Fibroblast of lung (primary cell): ENCODE measurements around the gene AP1AR. TPM values are rescaled to one million over a fixed set of nuclear protein-coding genes. Genes with fewer than 3 reads are reported as not detected.
A peak's percentile ranks its signal among the peaks of the same experiment; 100 is the strongest.

Source experiments
- DNase-seq, 2 donors: peaks; one replicate each; pipeline versions ENCODE4 v3.0.0 to v3.0.0-alpha.2; 2010; ENCODE audit warnings: low read depth in 2 of 2
- H2AFZ ChIP-seq: 2 replicates; pipeline ENCODE4 v1.5.1; 2012; ENCODE audit warnings: low read length, control low read depth, inconsistent platforms
- H3K27ac ChIP-seq: 2 replicates; pipeline ENCODE4 v1.5.1; 2011; ENCODE audit warnings: low read length, control low read depth; ENCODE audit not compliant: insufficient read depth
- H3K27me3 ChIP-seq: 2 replicates; pipeline ENCODE4 v1.5.1; 2011; ENCODE audit warnings: mild to moderate bottlenecking, low read length; ENCODE audit not compliant: control insufficient read depth, insufficient read depth
- H3K36me3 ChIP-seq: 2 replicates; pipeline ENCODE4 v1.5.1; 2011; ENCODE audit warnings: low read length; ENCODE audit not compliant: control insufficient read depth, insufficient read depth
- H3K4me1 ChIP-seq: 2 replicates; pipeline ENCODE4 v1.5.1; 2011; ENCODE audit warnings: low read length; ENCODE audit not compliant: control insufficient read depth, insufficient read depth; ENCODE audit errors: extremely low read depth
- H3K4me2 ChIP-seq: 2 replicates; pipeline ENCODE4 v1.5.1; 2011; ENCODE audit warnings: low read length, control low read depth; ENCODE audit not compliant: insufficient read depth; ENCODE audit errors: extremely low read depth
- H3K4me3 ChIP-seq, 4 experiments: fragments of 200-600 bp in 1 of 4; sonication (generic) in 1 of 4; replicated peaks in 1 of 4; 2 replicates each; pipeline ENCODE4 v1.5.1; 2011 to 2016; ENCODE audit warnings: low read length in 4 of 4, low read depth in 3 of 4, mild to moderate bottlenecking in 3 of 4, control low read depth in 2 of 4, inconsistent platforms in 1 of 4, mixed read lengths in 1 of 4; ENCODE audit not compliant: insufficient read depth in 1 of 4; ENCODE audit errors: control extremely low read depth in 1 of 4
- H3K79me2 ChIP-seq: 2 replicates; pipeline ENCODE4 v1.5.1; 2012; ENCODE audit warnings: mild to moderate bottlenecking, low read length, inconsistent platforms; ENCODE audit not compliant: control insufficient read depth, insufficient read depth
- H3K9ac ChIP-seq: 2 replicates; pipeline ENCODE4 v1.5.1; 2011; ENCODE audit warnings: mild to moderate bottlenecking, low read length, control low read depth; ENCODE audit not compliant: insufficient read depth
- H3K9me3 ChIP-seq: 2 replicates; pipeline ENCODE4 v1.5.1; 2012; ENCODE audit warnings: low read depth, low read length; ENCODE audit not compliant: control insufficient read depth, insufficient read depth
- H4K20me1 ChIP-seq: 2 replicates; pipeline ENCODE4 v1.5.1; 2011; ENCODE audit warnings: low read length; ENCODE audit not compliant: control insufficient read depth, insufficient read depth; ENCODE audit errors: extremely low read depth
- EZH2 ChIP-seq: IDR thresholded peaks from 2 replicates; pipeline ENCODE4 v1.5.1; 2012; ENCODE audit warnings: low read length, control low read depth, mild to moderate bottlenecking; ENCODE audit errors: missing control alignments
- polyA plus RNA-seq, 2 donors: library from polyadenylated mRNA; depleted of rRNA in 1 of 2; stranded (reverse) in 1 of 2; unstranded in 1 of 2; fragments of >200 nt; gene quantifications; 2 replicates each; pipeline ENCODE4 v1.2.1, GENCODE V29; 2011 to 2012; ENCODE audit warnings: missing spikeins in 1 of 2
- total RNA-seq: library from RNA; depleted of rRNA; stranded (reverse); fragments of >200 nt; gene quantifications from 2 replicates; pipeline ENCODE4 v1.2.1, GENCODE V29; 2014
- TF ChIP-seq, protein P1 (sequence below), 2 donors: IDR thresholded peaks in 1 of 2; conservative IDR thresholded peaks in 1 of 2; 1 replicate in 1 of 2; 2 replicates in 1 of 2; pipeline ENCODE4 v1.5.1; 2011 to 2012; ENCODE audit warnings: low read length in 2 of 2, control low read depth in 1 of 2, inconsistent platforms in 1 of 2, low read depth in 1 of 2, mild to moderate bottlenecking in 1 of 2

AP1AR gene
- total and polyA plus RNA-seq, 2 donors (not counting 1 experiment from before 2014, with no cell fraction given): 8.4 to 30.9 TPM

DNA sequence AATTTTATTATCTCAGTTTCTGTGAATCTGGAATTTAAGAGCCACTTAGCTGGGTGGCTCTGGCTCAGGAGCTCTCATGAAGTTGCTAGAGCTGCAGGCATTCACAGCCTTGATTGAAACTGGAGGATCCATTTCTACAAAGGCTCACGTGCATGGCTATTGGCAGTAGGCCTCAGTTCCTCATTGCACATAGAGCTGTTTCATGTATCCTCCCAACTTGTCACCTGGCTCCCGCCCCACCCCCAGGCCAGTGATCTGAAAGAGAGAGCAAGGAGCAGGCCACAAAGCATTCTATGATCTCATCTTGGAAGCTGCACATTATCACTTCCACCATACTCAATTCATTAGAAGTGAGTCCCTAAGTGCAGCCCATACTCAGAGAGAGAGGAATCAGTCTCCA lies 18.5 kb upstream of the AP1AR start:
- no peaks in the 10 kb centered on the region for H3K27me3 ChIP-seq
- H3K9me3 ChIP-seq: no peaks in the 10 kb centered on the region
- H3K79me2 ChIP-seq: no peaks in the 10 kb centered on the region
- TF ChIP-seq, protein P1, sequence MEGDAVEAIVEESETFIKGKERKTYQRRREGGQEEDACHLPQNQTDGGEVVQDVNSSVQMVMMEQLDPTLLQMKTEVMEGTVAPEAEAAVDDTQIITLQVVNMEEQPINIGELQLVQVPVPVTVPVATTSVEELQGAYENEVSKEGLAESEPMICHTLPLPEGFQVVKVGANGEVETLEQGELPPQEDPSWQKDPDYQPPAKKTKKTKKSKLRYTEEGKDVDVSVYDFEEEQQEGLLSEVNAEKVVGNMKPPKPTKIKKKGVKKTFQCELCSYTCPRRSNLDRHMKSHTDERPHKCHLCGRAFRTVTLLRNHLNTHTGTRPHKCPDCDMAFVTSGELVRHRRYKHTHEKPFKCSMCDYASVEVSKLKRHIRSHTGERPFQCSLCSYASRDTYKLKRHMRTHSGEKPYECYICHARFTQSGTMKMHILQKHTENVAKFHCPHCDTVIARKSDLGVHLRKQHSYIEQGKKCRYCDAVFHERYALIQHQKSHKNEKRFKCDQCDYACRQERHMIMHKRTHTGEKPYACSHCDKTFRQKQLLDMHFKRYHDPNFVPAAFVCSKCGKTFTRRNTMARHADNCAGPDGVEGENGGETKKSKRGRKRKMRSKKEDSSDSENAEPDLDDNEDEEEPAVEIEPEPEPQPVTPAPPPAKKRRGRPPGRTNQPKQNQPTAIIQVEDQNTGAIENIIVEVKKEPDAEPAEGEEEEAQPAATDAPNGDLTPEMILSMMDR (conservative IDR thresholded peaks at IDR 0.05 in 1 of 2, IDR thresholded peaks at IDR 0.05 in 1 of 2; ENCODE audit: low read depth in 1 of 2, low read length in 2 of 2): no peak
- no peak for TF ChIP-seq EZH2
- no peak overlapping the region for H3K27ac ChIP-seq
- no peaks in the 10 kb centered on the region for H3K36me3 ChIP-seq
- H3K4me1 ChIP-seq: peaks cover 5% of the 10 kb centered on the region
- peak in 1 of 2 donors; percentile 2 for DNase-seq
- no peak overlapping the region for H2AFZ ChIP-seq
- H3K9ac ChIP-seq: no peak overlapping the region
- H3K4me2 ChIP-seq: no peak overlapping the region
- no peak overlapping the region for H3K4me3 ChIP-seq
- no peaks in the 10 kb centered on the region for H4K20me1 ChIP-seq

DNA sequence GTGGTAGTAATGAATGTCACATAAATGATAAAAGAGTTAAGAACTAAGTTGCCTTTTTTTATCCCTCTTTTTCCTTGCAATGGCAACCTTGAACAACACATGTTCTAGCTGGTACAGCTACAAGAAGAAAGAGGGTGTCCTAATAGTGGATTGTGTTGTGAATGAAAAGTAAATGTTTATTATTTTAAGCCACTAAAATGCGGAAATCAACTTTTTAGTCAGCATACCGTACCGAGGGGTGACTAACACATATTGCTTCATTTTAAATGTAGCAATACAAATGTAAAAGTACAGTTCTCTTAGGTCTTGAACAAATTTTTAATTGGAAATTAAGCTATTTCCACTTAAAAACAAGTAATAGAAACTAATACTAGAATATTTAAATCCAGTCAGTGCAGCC lies 17.7 kb upstream of the AP1AR start:
- Histone ChIP-seq H3K4me3 (peak overlapping the region in 1 of 4 experiments; percentile 11), H3K36me3 (no peaks in the 10 kb centered on the region), H3K9ac (no peak overlapping the region), H3K27ac (peak overlapping the region; percentile 57), H4K20me1 (no peaks in the 10 kb centered on the region), H3K9me3 (no peaks in the 10 kb centered on the region), H3K27me3 (no peaks in the 10 kb centered on the region), H3K79me2 (no peaks in the 10 kb centered on the region), H2AFZ (no peak overlapping the region), H3K4me2 (peak overlapping the region; percentile 53), H3K4me1 (peaks cover 5% of the 10 kb centered on the region)
- peak; percentile 59 to 94 for DNase-seq
- TF ChIP-seq, protein P1 (conservative IDR thresholded peaks at IDR 0.05 in 1 of 2, IDR thresholded peaks at IDR 0.05 in 1 of 2; ENCODE audit: low read depth in 1 of 2, low read length in 2 of 2): peak in 1 of 2 donors; percentile 3
- no peak for TF ChIP-seq EZH2

GRCh38 chr4:112214390-112215264 lies 17.0 kb upstream of the AP1AR start:
- Histone ChIP-seq H3K27ac (peak overlapping the region; percentile 57), H3K4me1 (peaks cover 5% of the 10 kb centered on the region), H3K4me3 (no peak overlapping the region), H4K20me1 (no peaks in the 10 kb centered on the region), H3K36me3 (no peaks in the 10 kb centered on the region), H3K4me2 (peak overlapping the region; percentile 53), H2AFZ (no peak overlapping the region), H3K27me3 (no peaks in the 10 kb centered on the region), H3K79me2 (no peaks in the 10 kb centered on the region), H3K9me3 (no peaks in the 10 kb centered on the region), H3K9ac (peak overlapping the region; percentile 10)
- TF ChIP-seq EZH2: no peak
- TF ChIP-seq, protein P1 (conservative IDR thresholded peaks at IDR 0.05 in 1 of 2, IDR thresholded peaks at IDR 0.05 in 1 of 2; ENCODE audit: low read depth in 1 of 2, low read length in 2 of 2): peak in 1 of 2 donors; percentile 36
- peak; percentile 19 to 55 for DNase-seq
